Measurements from ENCODE around the gene LAMA3.
A peak's percentile ranks its signal among the peaks of the same experiment; 100 is the strongest.

LAMA3 gene

DNA sequence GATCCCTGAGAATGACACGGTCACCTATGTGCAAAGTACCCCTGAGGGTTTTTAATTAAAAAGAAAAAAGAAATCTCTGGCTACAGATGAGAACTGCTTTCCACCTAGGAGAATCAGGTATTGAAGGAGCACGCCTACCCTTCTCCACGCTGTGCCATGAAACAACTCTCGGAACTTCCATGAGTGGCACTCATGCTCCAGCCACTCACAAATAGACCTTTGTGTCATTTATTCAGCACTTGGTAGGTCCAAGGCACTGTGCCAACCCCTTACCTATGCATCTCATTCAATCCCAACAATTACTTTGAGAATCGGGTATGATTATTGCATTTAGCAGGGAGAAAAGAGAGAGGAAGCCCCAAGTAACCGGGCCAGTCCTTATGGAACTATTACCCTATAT, 280.4 kb downstream of the LAMA3 start:
- DNase-seq (ENCODE audit: low spot score) = no peak

DNA sequence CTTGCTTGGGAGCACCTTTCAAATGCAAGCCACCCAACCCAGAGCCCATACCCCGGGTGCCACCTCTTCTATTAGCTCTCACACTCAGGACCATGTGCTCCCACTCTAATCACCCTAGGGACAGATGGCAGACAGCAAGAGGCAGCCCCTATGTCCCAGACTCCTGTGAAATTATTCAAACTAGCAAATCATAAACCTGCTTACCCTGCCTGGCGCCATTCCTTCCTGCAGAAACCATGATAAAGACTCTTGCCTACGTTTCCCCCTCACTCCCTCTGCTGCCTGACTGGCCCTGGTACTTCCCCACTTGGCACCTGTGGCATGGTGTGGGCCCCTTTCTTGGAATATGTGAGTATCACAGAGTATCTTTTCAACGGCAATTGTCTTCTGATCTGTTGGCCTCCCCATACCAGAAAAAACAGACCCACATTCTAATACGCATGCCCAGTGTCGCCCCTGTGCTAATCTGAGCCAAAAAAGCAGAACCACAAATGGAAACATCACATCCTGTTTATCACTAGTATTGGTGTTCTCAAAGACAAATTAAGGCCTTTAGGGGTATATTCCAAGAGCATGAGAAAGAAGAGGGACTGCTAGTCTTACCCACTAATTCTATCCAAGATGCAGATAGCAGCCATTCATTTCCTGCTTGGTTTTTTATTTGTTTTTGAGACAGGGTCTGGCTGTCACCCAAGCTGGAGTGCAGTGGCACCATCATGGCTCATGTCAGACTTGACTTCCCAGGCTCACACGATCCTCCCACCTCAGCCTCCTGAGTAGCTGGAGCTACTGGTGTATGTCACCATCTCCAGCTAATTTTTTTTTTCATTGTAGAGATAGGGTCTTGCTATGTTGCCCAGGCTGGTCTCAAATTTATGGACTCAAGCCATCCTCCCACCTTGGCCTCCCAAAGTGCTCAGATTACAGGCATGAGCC, 281.2 kb downstream of the LAMA3 start:
- no peak for DNase-seq (ENCODE audit: low spot score)

DNA sequence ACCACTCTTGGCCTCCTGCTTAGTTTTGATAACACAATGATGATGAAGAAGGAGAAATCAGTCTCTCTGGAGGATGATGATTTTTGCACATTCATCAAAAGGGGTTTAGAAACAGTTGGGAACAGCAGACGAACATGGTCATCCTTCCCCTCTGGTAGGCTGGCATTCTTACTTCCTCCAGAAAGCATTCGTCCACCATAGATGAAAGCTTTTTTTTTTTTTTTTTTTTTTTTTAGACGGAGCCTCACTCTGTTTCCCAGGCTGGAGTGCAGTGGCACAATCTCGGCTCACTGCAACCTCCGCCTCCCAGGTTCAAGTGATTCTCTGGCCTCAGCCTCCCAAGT, 281.8 kb downstream of the LAMA3 start:
- DNase-seq (ENCODE audit: low spot score) = no peak

DNA sequence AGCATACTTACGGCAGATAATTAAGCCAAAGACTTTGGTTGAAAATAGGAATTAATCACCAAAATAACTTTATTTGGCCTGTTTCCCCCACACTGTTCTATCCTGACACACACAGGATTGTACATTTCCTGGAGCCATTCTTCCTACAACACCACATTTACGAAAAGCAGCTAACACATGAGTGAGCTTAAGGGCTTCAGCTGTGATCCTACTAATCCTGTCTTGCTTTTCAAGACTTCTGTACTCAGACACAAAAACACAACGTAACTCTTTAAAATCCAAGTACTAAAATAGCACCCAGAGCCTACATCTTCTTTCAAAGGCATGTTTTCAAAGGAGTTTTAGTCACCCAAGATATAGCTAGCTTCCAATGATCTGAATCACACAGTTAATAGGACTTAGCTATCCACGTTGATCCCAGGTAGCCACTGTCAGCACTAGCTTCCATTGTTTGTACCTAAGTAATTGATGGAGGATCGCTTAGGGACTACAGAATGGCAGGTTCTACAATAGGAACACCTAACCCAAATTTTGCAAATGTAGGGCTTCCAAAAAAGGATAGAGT, 282.5 kb downstream of the LAMA3 start:
- DNase-seq (ENCODE audit: low spot score) = no peak

DNA sequence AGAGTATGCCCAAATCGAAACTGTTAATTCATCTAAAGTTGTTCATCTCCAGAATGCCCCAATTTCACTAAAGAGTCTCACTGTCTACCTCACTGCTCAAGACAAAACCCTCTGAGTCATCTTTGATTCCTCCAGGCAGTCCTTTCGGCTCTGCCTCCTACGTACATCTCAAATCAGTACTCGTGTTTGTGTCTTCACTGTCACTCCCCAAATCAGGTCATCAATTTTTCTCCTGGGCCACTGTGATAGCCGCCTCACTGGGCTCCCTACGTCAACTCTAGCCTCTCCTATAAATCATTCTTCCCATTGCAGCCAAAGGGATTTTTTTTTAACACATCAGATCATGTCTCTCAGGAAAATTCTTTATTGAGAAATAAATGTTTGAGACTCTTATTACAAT, 283.2 kb downstream of the LAMA3 start:
- DNase-seq (ENCODE audit: low spot score) = no peak

DNA sequence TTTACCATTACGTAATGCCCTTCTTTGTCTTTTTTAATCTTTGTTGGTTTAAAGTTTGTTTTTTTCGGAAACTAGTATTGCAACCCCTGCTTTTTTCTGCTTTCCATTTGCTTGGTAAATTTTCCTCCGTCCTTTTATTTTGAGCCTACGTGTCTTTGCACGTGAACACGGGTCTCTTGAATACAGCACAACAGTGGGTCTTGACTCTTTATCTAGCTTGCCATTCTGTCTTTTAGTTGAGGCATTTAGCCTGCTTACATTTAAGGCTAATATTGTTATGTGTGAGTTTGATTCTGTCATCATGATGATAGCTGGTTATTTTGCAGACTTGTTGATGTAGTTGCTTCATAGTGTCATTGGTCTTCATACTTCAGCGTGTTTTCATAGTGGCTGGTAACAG, 287.9 kb downstream of the LAMA3 start:
- DNase-seq (ENCODE audit: low spot score) = no peak

DNA sequence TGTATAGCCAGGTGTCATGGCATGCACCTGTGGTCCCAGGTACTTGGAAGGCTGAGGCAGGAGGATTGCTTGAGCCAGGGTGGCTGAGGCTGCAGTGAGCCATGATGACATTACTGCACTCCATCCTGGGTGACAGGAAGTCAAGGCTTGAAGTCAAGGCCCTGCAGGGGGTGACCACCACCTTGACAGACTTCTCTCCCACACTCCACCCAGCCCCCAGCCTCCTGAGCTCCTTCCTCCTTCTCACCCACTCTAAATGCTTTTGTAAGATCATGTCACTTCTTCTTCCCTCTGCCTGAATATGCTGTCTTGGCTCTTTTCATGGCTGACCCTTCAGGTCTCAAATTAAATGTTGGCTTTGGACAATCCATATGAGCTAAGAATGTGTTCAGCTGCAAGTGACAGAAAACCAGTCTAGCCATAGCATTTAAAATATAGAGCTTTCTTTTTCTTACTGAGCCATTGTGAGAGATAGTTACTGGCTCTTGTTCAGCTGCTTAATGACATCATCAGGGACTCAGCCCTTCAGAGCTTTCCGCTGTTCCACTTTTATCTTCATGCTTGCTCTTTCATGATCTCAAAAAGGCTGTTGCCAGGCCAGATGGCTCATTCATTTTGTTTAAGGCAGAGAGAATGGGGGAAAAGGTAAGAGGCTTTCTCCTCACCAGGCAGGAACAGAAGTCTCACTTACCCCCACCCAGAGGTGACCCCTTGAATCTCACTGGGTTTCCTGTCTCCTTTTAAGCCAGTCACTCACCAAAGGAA, 288.6 kb downstream of the LAMA3 start:
- DNase-seq (ENCODE audit: low spot score) = no peak

DNA sequence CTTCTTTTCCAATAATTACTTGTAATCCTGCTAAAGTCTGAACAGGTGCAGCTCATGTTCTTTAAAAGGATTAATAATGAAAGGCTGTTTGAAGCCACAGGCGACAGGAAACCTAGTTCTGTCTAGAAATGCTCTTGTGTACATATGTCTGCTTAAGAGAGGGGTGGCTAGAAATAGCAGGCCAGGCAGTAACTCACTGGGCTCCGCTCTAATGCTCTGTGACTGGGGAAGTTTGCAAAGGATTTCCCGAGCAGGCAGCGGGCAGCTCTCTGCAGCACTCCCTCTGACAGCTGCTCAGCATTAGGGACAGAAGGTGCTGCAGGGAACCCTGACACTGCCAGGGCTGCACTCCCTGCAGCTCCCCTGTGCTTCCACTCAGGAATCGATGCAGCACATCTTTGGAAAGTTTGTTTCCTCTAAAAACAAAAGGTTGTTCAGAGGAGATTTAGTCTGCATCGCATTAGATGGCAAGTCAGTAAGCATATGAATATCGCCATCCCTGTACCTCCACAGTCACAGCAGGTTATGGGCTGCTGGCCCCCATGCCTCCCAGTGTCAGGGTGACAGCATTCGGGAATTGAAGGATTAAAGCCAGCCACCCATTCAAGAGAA, 292.2 kb downstream of the LAMA3 start:
- no peak for DNase-seq (ENCODE audit: low spot score)

DNA sequence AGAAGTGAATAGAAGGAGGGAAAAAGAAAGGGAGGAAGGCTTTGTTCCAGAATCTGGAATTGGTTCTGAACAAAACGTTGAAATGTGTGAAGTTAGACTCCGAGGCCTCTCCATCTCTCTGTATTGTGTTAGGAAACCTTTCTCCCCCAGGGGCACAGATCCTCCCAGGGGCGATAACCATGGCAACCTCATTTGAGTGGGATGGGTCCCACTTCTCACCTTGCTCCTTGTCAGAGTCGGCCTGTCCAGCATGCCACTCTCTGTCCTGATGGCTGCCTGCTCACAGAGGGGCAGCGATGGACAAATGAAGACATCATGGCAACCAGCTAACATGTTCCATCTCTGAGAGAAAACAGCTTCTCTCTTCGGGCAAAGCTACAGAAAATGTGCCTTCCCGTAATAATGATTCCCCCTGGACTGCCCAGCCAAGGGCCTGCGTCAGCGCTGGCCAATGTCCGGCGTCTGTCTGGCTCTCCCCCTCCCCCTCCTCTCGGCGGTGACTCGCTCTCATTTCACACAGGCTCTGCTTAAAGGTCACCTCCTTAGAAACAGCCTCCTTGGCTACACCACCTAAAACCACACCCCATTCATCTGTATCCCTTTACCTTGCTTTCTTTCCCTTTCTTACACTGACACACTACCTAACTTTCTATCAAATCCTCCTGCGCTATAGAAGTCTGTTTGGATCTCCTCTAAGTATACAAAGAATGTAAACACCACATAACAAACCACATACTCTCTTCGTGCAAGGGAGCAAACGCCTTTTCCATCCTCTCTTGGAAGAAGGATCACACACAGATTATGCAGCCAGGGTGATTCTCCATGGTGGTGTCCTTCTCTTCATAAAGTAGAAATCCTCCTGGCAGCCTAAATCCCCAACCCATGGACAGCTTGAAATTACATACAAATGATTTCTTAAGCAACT, 293.2 kb downstream of the LAMA3 start:
- DNase-seq (ENCODE audit: low spot score) = no peak

DNA sequence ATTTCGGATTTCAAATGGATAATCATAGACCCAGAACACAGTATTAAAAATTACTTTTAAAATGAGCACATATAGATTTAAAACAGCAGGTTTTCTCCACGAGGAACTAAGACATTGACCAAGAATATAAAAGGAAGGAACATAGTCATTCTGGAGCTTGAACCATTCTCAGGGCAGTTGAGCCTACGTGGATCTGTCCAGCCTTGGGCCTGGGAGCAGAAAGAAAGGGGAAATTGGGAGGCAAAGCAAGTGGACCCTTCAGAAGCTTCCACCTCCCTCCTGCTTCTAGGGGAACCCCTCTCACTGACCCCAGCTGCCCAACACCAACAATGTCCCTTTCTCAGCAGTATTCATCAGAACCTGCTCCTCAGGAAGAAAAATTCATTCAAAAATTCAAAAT, 293.9 kb downstream of the LAMA3 start:
- no peak for DNase-seq (ENCODE audit: low spot score)

DNA sequence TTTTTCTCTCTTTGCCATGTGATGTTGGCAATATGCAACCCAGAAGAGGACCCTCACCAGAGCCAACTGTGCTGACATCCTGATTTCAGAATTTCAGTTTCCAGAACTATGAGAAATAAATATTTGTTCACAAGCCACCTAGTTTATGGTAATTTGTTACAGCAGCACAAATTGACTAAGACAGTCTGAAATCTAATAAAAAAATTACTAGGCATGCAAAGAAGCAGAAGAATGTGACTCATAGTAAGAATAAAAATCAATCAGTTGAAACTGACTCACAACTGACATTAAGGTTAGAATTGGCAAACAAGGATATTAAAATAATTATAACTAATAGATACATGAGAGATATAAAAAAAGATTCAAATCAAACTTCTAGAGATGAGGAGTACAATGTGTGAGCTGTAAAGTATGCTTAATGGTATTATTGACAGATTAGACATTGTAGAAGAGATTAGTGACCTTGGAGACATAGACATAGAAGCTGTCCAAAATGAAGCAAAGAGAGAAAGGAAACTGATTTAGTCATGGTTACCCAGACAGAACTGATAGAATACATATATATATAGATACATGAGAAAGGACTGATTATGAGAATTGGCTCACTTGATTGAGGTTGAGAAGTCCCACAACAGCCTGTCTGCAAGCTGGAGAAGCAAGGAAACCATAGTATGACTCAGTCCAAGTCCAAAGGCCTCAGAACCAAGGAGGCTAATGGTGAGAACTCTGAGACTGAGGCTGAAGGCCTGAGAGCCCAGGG, 297.5 kb downstream of the LAMA3 start:
- no peak for DNase-seq (ENCODE audit: low spot score)

DNA sequence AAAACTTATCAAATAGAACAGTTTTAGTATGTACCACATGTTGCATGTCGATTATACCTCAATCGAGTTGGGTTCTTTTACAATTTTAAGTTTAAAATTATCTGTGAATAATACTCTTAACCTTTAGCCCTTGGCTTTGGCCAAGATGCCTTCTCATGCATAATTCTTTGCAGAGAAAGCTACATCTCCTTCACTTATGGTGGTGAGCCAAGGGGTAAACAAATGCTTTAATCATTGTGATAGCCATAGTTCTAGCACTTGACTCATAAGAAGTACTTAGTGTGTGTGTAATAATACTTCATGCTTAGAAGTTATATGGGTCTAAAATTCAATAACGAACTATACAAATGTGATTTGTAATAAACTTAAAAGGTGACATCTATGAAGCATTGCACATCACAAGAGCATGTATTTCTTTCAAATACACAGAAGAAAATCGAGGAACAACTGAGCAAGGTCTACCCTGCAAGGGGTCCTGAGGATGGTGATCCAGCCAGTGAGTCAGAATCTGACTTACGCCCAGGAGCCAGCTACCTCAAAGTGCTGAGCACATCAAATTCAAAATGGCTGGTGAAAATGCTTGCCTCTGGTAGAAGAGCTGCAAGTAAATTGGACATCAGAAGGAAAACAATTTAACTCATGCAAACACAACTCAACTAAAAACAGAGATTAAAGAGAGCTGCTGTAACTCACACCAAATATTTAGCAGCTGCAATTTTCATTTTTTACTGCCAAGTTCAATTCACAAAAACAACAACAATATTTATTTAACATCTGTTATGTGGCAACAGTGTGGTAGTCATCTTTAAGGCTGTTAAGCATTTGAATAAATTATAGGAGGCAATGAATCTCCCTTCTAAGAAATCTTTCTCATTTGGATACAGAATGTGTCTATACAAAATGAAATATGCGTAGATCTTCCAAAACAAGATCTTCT, 301.5 kb downstream of the LAMA3 start:
- no peak for DNase-seq (ENCODE audit: low spot score)

DNA sequence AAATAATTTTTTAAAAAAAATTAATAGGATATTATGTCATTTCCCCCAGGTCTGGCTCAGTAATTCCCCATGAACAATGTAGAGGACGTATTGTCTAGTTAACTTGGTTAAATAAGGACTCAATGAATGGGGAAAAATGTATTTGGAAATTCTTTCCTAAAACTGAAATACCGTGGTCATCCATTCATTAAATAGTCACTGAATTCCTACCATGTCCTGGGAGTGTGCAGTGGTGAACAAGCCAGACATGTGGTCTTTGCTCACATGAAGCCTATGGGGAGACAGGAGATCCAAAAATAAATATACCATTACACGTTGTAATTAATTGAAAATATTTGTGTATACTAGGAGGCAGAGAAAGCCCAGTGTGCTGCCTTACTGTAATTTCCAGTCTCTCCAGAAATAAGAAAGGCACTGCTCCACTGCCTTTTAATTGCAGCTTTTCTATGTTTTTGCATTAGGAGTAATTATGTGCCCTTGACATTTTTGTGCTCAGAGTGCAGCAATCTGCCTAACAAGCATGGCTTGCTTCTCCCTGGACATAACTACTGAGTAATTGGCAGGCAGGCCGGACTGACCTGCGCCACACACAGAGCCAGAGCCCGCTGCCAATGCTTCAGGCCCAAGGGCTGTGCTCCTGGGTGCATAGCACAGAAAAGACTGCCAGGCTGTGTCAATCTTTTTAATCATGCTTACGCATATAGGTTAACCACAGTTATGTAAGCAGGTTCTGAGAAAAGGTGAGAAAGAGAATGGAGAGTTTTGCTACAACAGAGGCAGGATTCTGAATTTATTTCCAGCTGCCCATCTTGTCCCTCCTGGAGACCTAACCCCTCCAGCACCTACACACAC, 303.1 kb downstream of the LAMA3 start:
- DNase-seq (ENCODE audit: low spot score) = no peak

DNA sequence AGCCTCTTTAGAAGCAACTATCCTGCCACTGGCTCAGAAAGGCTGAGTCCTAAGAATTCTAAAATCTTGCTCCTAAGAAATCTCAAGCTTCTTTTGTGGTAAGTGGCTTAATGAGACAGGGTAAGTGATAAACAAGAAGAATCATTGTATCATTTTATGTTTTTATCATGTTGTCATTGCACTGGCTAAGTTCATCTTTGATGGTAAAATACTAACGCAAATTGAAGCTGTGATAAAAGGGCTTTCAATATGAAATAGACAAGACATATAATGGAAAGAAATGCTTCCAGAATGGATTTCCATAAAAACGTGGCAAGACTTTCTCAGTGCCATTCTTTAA, 303.7 kb downstream of the LAMA3 start:
- DNase-seq (ENCODE audit: low spot score) = no peak

DNA sequence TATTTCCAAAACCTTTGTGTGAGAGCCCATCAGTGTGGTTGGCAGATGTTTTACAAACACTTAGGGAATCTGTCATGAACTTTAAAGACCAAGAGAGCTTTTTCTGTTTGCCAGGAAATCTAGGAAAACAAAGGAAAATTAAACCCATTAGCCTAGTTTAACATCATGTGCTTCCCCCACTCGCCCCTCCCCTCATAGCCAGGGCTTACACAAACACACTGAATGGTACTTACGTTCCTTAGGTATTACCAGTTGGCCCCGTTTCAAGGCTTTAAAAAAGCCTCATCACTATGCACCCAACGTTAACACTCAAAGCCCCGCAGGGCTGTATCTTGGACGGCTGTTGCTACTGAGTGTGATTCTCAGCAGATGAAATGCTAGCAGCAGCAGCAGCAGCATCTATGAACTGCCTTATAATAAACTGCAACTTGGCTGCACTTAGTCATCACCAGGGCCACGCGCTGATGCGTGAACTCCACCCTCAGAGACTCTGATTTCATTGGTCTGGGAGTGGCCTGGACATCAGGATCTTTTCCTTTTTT, 305.2 kb downstream of the LAMA3 start:
- DNase-seq (ENCODE audit: low spot score) = peak; percentile 32

DNA sequence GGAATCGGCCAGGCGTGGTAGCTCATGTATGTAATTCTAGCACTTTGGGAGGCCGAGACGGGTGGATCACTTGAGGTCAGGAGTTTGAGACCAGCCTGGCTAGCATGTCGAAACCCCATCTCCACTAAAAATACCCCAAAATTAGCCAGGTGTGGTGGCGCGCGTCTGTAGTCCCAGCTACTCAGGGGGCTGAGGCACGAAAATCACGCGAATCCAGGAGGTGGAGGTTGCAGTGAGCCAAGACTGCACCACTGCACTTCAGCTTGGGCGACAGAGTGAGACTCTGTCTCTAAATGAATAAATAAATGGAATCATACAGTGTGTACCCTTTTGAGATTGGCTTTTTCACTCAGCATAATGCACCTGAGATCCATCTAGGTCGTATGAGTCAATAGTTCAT, 305.9 kb downstream of the LAMA3 start:
- no peak for DNase-seq (ENCODE audit: low spot score)

DNA sequence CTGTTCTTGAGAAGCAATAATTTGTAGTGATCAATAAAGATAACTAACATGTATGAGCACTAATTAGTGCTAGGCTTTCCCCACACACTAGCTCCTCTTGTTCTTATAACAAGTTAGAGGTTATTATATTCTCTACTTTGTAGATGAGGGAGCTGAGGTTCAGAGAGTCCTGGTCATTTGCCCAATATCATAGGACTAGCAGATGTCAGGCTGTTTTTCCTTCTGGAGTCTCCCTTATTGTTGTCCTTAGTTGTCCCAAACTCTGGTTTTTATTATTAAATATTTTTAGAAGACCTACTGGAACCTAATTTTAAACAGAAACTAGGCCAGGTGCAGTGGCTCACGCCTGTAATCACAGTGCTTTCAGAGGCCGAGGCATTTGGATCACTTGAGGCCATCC, 308.8 kb downstream of the LAMA3 start:
- DNase-seq (ENCODE audit: low spot score) = no peak

DNA sequence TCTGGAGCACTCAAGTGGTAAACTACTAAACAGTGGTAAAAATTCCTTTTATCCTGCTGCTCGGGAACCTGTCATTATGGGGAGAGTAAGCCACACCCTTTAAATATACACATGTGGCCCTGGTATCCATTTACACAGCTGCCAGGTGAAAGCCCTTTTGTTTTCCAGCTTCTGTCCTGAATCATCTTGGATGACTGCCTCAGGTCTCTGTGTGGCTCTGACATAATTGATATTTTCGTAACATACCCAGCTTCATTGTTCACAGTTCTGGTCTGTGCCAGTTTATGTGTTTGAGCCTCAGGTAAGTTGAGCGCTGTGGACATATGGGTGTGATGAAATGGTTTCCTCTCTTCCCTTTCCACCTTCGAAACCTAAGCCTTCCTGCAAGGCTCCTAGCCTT, 309.6 kb downstream of the LAMA3 start:
- DNase-seq (ENCODE audit: low spot score) = peak; percentile 68
